Neural progenitor cell (in vitro differentiated cells): ENCODE data around the gene TRIO.

Experiments
- EZH2 ChIP-seq: fragments of 200-600 bp; sonication (generic); IDR thresholded peaks from 2 replicates; pipeline ENCODE4 v1.6.1; 2017; ENCODE audit warnings: antibody characterized with exemption, mild to moderate bottlenecking, moderate library complexity
- EZH2phosphoT487 ChIP-seq: fragments of 200-600 bp; sonication (generic); IDR thresholded peaks from 2 replicates; pipeline ENCODE4 v1.6.1; 2017; ENCODE audit warnings: antibody characterized with exemption
- TF ChIP-seq, protein P1 (sequence below): fragments of 200-600 bp; sonication (generic); IDR thresholded peaks from 2 replicates; pipeline ENCODE4 v1.5.1; 2017; ENCODE audit warnings: antibody characterized with exemption, mild to moderate bottlenecking

DNA sequence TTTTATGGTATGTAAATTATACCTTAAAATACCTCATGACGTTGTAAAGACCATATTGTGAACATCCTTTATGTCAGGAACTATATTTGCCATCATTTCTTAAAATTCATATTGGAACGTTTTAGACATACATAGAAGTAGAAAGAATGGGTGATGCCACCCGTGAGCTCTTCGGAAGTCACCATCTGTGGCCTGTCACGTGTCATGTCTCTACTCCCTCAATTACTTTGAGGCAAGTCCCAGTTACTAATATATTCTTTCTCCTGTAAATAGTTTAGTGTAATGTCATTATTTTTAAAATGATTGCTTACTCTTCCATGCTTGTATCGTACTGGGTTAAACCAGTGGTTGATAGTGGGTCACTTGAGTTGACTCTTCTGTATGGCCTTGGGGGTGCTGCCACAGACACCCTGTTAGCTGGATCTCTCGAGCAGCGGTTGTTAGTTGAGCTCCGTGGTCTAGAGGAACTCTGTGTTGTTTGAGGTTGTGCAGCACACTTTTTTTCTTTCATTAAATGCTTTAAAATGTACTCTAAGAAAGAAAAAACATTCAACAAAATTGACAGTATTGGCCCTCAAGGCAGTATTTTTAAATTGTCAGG, 66.2 kb downstream of the TRIO start:
- TF ChIP-seq, protein P1, sequence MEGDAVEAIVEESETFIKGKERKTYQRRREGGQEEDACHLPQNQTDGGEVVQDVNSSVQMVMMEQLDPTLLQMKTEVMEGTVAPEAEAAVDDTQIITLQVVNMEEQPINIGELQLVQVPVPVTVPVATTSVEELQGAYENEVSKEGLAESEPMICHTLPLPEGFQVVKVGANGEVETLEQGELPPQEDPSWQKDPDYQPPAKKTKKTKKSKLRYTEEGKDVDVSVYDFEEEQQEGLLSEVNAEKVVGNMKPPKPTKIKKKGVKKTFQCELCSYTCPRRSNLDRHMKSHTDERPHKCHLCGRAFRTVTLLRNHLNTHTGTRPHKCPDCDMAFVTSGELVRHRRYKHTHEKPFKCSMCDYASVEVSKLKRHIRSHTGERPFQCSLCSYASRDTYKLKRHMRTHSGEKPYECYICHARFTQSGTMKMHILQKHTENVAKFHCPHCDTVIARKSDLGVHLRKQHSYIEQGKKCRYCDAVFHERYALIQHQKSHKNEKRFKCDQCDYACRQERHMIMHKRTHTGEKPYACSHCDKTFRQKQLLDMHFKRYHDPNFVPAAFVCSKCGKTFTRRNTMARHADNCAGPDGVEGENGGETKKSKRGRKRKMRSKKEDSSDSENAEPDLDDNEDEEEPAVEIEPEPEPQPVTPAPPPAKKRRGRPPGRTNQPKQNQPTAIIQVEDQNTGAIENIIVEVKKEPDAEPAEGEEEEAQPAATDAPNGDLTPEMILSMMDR = no peak
- TF ChIP-seq EZH2 (no peak), EZH2phosphoT487 (no peak)
